Natural killer cell (primary cell): Measurements from ENCODE around the gene NFYC. TPM values are rescaled to one million over a fixed set of nuclear protein-coding genes. Genes with fewer than 3 reads are reported as not detected.

Source experiments
- ATAC-seq, 3 donors: fragments of 150-1000 bp in 2 of 3; fragments of 200-7000 bp in 1 of 3; cut with Tn5 transposase; 1 replicate in 1 of 3; 2 replicates in 2 of 3; pipeline ENCODE4 v1.10.0; 2021; ENCODE audit warnings: mild to moderate bottlenecking in 2 of 3, moderate library complexity in 2 of 3
- DNase-seq, 2 donors: peaks; one replicate each; pipeline versions ENCODE4 v3.0.0 to v3.0.0-alpha.2; 2013 to 2021; ENCODE audit warnings: mixed read lengths in 1 of 2
- H3K27ac ChIP-seq: one replicate; pipeline ENCODE4 v1.5.1; 2013; ENCODE audit warnings: mild to moderate bottlenecking, low read length
- H3K27me3 ChIP-seq: one replicate; pipeline ENCODE4 v1.6.1; 2013; ENCODE audit warnings: low read length; ENCODE audit not compliant: control insufficient read depth, insufficient read depth
- H3K36me3 ChIP-seq: one replicate; pipeline ENCODE4 v1.6.1; 2013; ENCODE audit warnings: low read length; ENCODE audit not compliant: control insufficient read depth, insufficient read depth
- H3K4me1 ChIP-seq: one replicate; pipeline ENCODE4 v1.6.1; 2013; ENCODE audit warnings: low read length; ENCODE audit not compliant: control insufficient read depth, insufficient read depth
- H3K4me3 ChIP-seq: one replicate; pipeline ENCODE4 v1.5.1; 2013; ENCODE audit warnings: low read length
- H3K9me3 ChIP-seq: one replicate; pipeline ENCODE4 v1.6.1; 2013; ENCODE audit warnings: low read length; ENCODE audit not compliant: control insufficient read depth, insufficient read depth
- H3K27ac Mint-ChIP-seq, 2 donors: one replicate each; pipeline ENCODE4 v1.8.0; 2022; ENCODE audit warnings: mild to moderate bottlenecking in 2 of 2, mixed read lengths in 2 of 2, moderate library complexity in 1 of 2
- H3K27me3 Mint-ChIP-seq, 2 donors: one replicate each; pipeline ENCODE4 v1.8.0; 2022; ENCODE audit warnings: low read depth in 2 of 2, mixed read lengths in 2 of 2
- H3K36me3 Mint-ChIP-seq: one replicate; pipeline ENCODE4 v1.8.0; 2022; ENCODE audit warnings: mixed read lengths
- H3K4me1 Mint-ChIP-seq, 2 donors: one replicate each; pipeline ENCODE4 v1.8.0; 2022; ENCODE audit warnings: mixed read lengths in 2 of 2
- H3K4me3 Mint-ChIP-seq: one replicate; pipeline ENCODE4 v1.8.0; 2022; ENCODE audit warnings: mild to moderate bottlenecking, moderate library complexity, mixed read lengths
- H3K9me3 Mint-ChIP-seq, 2 donors: one replicate each; pipeline ENCODE4 v1.8.0; 2022; ENCODE audit warnings: mixed read lengths in 2 of 2
- WGBS: methylation state at CpG from one replicate; pipeline ENCODE4 v1.1.7; 2013; ENCODE audit warnings: missing lambda C conversion rate; ENCODE audit not compliant: insufficient coverage; 5-methylcytosine and 5-hydroxymethylcytosine counted together
- intact Hi-C: fragments of 100-400 bp; cut with micrococcal nuclease; formaldehyde crosslinking; loops from one replicate; pipeline ENCODE4 v1.14.2; 2022
- total RNA-seq, 4 donors: library from RNA; stranded (reverse); fragments of 120-200 nt in 1 of 4; gene quantifications; one replicate each; pipeline versions ENCODE4 v1.2.3 to v1.2.4, GENCODE V29; 2013 to 2022
- TF ChIP-seq, protein P1 (sequence below): fragments of 200-600 bp; IDR thresholded peaks from one replicate; pipeline ENCODE4 v1.8.0; 2022; ENCODE audit warnings: antibody characterized with exemption

The NFYC gene
- total RNA-seq, 3 donors from 2014 or later (not counting 1 experiment from before 2014, with no cell fraction given): 38.7 to 60.4 (median 48.5) TPM

DNA sequence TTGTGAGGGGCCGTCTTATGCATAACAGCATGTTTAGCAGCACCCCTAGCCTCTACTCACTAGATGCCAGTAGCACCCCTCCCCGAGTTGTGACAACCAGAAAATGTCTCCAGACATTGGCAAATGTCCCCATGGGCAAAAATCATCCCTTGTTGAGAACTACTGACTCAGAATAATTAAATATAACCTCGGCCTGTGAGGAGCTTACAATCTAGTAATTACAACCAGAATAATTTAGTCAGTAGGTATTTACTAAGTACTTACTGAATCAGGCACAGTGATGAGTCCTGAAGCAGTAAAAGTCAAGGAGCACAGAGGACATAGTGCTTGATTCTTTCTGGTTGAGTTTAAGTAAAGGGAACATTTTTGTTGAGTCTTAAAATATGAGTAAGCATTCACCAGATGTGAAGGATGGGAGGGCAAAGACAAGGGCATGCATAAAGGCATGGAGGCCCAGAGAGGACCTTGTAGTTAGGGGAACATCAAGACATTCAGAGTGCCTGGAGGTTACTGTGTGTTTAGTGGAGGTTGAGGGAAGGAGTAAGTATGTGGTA lies 48.0 kb downstream of the NFYC start:
- Mint-ChIP-seq H3K27ac (peak overlapping the region; percentile 32 to 50), H3K4me3 (no peak overlapping the region), H3K27me3 (no peaks in the 10 kb centered on the region), H3K9me3 (no peaks in the 10 kb centered on the region), H3K36me3 (peaks cover 16% of the 10 kb centered on the region), H3K4me1 (peaks cover 36 to 40% of the 10 kb centered on the region in 2 donors)
- WGBS: 94% methylated on average over 2 of the region's 3 CpGs
- Histone ChIP-seq H3K4me1 (no peaks in the 10 kb centered on the region), H3K9me3 (no peaks in the 10 kb centered on the region), H3K36me3 (peaks cover 41% of the 10 kb centered on the region), H3K4me3 (no peak overlapping the region), H3K27me3 (no peaks in the 10 kb centered on the region), H3K27ac (no peak overlapping the region)
- ATAC-seq: no peak
- TF ChIP-seq, protein P1, sequence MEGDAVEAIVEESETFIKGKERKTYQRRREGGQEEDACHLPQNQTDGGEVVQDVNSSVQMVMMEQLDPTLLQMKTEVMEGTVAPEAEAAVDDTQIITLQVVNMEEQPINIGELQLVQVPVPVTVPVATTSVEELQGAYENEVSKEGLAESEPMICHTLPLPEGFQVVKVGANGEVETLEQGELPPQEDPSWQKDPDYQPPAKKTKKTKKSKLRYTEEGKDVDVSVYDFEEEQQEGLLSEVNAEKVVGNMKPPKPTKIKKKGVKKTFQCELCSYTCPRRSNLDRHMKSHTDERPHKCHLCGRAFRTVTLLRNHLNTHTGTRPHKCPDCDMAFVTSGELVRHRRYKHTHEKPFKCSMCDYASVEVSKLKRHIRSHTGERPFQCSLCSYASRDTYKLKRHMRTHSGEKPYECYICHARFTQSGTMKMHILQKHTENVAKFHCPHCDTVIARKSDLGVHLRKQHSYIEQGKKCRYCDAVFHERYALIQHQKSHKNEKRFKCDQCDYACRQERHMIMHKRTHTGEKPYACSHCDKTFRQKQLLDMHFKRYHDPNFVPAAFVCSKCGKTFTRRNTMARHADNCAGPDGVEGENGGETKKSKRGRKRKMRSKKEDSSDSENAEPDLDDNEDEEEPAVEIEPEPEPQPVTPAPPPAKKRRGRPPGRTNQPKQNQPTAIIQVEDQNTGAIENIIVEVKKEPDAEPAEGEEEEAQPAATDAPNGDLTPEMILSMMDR: no peak
- intact Hi-C loops: no loop called here
- DNase-seq: no peak

- Histone ChIP-seq H3K36me3 (peaks cover 46% of the 10 kb centered on the region), H3K27ac (no peak overlapping the region), H3K4me3 (no peak overlapping the region), H3K27me3 (no peaks in the 10 kb centered on the region), H3K9me3 (no peaks in the 10 kb centered on the region), H3K4me1 (no peaks in the 10 kb centered on the region)
- intact Hi-C loops: no loop called here
- Mint-ChIP-seq H3K27me3 (no peaks in the 10 kb centered on the region), H3K36me3 (peaks cover 16% of the 10 kb centered on the region), H3K9me3 (no peaks in the 10 kb centered on the region), H3K4me3 (no peak overlapping the region), H3K27ac (peak overlapping the region; percentile 50 to 53), H3K4me1 (peaks cover 41 to 44% of the 10 kb centered on the region in 2 donors)
- TF ChIP-seq, protein P1: no peak
- ATAC-seq (no peak), DNase-seq (no peak)
- 96% methylated on average over 3 of the region's 6 CpGs for WGBS
These were observed 48.8 kb downstream of the NFYC start for GRCh38 chr1:40740039-40740996.

GRCh38 chr1:40740997-40741736 lies 49.7 kb downstream of the NFYC start:
- H3K27ac Mint-ChIP-seq: peak overlapping the region; percentile 14 to 53
- WGBS: 94% methylated on average over 5 of the region's 7 CpGs
- no peaks in the 10 kb centered on the region for H3K4me1 ChIP-seq

More at GRCh38 chr1:40740997-40741736, 49.7 kb downstream of the NFYC start:
- intact Hi-C loops: no loop called here
- Histone ChIP-seq H3K27me3 (no peaks in the 10 kb centered on the region), H3K36me3 (peaks cover 46% of the 10 kb centered on the region), H3K27ac (no peak overlapping the region), H3K4me3 (no peak overlapping the region), H3K9me3 (no peaks in the 10 kb centered on the region)
- peaks cover 16% of the 10 kb centered on the region for H3K36me3 Mint-ChIP-seq
- TF ChIP-seq, protein P1: no peak
- peaks cover 45 to 53% of the 10 kb centered on the region in 2 donors for H3K4me1 Mint-ChIP-seq
- no peak for ATAC-seq
- DNase-seq: no peak
- no peak overlapping the region for H3K4me3 Mint-ChIP-seq
- H3K9me3 Mint-ChIP-seq: no peaks in the 10 kb centered on the region
- no peaks in the 10 kb centered on the region for H3K27me3 Mint-ChIP-seq
